OCI-M2 (cell line): ENCODE measurements around the gene HIKESHI.
"Not testable (repeated sequence)": the region's sequence is repeated elsewhere in the genome, so short reads cannot be mapped to it uniquely, and the experiment has no call there.

Source experiments
- DNase-seq: peaks from one replicate; lab custom pipeline; 2025; ENCODE audit not compliant: unreplicated experiment; lab: John Stamatoyannopoulos, UW

Gene HIKESHI

DNA sequence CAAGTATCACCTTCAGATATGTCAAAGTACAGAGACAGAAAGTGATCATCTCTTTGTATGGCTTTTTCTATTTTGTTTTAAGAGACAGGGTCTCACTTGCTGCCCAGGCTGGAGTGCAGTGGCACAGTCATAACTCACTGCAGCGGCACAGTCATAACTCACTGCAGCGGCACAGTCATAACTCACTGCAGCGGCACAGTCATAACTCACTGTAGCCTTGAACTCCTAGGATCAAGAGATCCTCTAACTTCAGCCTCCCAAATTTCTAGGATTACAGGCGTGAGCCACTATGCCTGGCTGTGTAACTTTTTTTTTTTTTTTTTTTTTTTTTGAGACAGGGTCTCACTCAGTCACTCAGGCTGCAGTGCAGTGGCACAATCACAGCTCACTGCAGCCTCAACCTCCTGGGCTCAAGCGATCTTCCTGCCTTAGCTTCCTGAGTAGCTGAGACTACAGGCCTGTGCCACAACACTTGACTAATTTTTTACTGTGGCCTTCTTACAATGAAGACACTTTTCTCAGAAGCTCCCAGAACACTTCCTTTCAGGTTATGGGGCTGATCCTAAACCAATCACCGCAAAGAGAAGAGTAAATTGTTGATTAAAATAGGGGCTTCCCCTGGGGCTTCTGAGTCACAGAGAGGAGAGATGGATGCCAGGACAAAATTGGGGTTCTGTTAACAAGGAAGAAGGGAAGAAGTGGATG, 9.0 kb upstream of the HIKESHI start:
- DNase-seq = no peak

DNA sequence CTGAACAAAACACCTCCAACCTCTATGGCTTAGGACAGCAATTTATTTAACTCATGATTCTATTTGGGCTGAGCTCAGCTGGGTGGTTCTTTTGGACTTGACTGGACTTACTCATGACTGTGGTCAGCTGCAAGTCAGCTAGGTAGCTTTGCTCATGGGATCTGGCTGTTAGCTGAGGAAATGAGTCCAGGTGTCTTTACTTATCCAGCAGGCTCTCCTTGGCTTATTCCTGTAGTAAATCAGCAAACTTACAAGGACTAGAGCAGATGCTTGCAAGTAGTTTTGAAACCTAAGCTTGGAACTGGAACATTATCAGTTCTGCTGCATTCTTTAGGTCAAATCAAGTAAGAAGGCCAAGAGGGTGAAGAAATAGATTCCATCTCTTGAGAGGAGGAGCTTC, 8.0 kb upstream of the HIKESHI start:
- DNase-seq = no peak

DNA sequence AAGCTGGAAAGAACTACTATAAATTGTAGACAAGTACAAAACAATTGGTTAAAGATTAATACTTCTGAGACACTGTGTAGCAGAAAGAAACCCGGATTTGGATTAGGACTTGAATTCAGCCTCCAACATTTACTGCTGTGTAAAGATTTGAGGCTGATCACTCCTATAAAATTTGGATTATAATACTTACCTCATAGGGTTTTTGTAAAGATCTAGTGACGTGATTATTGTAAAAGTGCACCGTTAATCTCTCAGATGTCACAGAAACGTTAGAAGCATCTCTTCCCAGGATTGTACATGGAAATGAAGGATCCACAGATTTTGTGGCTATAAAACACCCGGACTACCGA, 323 bp upstream of the HIKESHI start:
- DNase-seq = no peak

DNA sequence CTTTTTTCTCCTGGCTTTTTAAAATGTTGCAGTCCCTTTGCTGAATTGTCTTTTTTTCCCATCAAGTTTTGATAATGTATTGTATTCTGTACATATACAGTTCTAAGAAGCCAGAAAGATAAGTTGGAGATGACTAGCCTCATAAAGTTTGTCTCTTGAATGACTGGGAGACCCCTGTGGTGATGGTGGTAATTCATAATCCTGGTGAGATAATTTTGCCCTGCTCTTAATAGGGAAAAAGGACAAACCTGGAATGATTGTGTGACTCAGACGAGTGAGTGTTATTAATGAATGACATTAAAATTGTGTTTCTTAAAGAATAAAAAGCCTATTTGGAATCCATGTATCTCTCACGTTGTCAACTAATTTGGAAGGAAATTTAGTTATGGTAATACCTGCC, 1.2 kb downstream of the HIKESHI start:
- DNase-seq = no peak

DNA sequence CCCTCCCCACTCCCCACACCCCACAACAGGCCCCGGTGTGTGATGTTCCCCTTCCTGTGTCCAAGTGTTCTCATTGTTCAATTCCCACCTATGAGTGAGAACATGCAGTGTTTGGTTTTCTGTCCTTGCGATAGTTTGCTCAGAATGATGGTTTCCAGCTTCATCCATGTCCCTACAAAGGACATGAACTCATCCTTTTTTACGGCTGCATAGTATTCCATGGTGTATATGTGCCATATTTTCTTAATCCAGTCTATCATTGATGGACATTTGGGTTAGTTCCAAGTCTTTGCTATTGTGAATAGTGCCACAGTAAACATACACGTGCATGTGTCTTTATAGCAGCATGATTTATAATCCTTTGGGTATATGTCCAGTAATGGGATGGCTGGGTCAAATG, 6.7 kb downstream of the HIKESHI start:
- not testable (repeated sequence) for DNase-seq

DNA sequence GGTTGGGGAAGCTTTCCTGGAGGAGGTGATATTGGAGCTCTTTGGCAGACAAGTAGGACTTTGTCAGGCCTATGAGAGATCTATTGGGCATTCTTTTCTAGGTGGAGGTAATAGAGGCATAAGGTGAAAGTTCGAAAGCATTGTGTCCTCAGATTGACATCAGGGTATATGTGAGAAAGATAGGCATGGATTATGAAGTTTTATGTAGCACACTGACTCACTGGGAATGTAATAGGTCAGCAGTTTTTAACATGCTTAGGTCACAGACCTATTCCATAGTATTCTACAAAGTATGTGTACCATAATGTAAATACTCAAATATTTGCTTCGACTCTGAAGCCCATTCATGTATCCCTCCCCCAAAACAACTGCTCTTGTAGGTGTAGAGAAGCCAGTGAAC, 11.8 kb downstream of the HIKESHI start:
- no peak for DNase-seq

DNA sequence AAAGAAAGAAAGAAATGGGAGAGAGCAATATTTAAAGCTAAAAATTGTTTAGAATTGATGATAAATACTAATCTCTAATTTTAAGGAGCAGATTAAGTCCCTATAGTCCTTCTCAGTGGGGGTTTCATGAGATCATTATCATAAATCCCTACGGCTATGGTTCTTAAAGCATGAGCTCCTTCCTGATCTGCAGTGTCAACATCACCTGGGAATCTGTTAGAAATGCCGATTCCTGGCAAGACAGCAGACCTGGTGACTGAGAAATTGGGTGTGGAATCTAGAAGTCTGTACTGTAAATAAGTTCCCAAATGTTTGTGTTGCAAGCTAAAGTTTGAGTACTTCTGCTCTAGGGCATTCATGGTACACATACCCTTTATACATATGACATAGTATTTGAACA, 12.6 kb downstream of the HIKESHI start:
- DNase-seq = no peak

DNA sequence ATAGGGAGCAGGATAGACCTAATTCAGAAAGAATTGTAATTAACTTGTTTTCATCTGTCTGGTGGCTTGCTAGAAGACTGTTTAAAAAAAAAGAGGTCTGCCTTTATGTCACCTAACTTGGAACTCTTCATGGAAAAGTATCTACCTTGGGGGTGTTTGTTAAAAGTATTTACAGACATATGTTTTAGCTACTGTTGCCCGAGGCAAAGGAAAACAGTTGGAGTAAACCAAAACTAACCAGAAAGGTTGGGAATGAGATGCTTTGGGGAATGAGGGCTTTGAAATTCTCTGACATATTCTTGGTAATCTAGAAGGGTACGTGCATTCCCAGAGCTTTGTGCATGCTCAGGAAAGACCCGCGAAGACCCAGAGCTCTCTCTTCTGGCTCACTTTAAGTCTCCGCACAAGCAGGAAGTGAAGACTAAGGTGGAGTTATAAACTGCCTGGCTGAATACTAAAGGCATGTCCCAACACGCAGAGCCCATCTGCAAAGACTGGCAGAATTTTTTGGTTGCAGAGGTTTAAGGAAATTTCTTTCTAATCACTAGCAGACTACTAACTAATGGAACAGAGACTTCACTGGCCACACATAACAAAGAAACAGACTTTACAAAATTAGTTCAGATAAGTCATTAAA, 33.2 kb downstream of the HIKESHI start:
- DNase-seq = no peak

DNA sequence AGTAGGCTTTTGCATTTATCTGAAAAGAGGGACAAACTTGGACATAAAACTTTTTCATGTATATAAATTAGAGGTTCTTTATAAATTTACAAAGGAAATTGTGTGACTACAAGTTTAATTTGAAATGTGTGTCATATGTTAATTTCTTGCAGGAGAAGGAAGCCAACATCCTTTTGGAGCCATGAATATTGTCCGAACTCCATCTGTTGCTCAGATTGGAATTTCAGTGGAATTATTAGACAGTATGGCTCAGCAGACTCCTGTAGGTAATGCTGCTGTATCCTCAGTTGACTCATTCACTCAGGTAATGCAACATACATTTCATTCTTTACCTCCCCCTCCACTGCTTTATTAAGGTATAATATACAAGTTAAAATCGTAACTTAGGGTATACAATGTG, 35.2 kb downstream of the HIKESHI start:
- DNase-seq = no peak

DNA sequence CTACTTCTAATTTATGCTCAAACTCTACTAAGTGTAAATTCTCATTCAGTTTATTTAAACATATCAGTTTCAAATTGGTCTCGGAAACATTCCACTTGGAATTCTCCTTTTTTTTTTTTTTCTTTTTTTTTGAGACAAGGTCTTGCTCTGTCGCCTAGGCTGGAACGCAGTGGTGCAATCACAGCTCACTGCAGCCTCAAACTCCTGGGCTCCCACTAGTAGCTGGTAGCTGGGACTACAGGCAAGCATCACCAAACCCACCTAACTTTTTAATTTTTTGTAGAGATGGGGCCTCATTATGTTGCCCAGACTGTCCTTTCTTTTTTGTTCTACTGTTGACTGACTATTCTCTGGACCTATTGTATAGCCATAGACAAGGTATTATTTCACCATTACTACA, 39.3 kb downstream of the HIKESHI start:
- no peak for DNase-seq

DNA sequence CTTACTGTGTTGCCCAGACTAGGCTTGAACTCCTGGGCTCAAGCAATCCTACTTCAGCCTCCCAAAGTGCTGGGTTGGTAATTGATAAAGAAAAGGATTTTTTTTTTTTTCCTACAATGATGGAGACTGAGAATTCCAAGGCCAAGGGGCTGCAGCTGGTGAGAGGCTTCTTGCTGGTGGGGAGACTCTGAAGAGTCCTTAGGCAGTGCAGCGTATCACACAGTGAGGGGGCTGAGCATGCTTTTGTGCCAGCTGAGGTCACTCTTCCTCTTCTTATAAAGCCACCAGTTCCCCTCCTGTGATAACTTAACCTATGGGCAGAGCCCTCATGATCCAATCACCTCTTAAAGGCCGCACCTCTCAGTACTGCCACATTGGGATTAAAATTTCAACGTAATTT, 44.5 kb downstream of the HIKESHI start:
- no peak for DNase-seq

DNA sequence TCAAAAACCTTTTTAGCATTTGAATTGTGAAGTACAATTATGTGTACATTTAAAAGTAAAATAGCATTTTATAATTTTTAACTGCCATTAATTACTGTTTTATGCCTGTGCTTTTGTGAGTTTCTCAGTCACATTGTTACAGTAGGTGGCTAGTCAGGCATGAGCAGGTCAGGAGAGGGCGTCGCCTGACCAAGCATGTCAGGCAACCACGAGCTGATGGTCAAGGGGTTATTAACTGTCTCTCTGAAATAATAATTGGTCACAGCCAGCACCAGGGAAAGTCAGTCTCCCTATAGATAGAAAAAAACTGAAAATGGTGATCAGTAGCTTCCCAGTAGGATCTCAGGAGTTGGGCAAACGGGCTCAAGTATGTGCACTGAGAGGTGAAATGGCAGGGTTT, 53.2 kb downstream of the HIKESHI start:
- no peak for DNase-seq

DNA sequence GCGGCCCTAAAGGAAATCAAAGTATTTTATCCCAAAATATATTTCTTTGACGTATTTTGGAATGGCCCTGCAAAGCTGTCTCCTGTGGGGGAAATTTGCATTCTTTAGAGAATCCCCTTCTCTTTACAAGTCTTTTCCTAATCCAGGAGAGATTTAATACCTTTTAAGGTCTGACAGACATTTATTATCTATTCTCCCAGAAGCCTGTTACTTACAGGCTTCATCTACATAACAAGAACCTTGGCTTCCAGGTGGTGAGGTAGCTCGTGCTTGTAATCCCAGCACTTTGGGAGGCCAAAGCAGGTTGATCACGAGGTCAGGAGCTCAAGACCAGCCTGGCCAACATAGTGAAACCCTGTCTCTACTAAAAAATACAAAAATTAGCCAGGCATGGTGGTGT, 55.4 kb downstream of the HIKESHI start:
- not testable (repeated sequence) for DNase-seq

DNA sequence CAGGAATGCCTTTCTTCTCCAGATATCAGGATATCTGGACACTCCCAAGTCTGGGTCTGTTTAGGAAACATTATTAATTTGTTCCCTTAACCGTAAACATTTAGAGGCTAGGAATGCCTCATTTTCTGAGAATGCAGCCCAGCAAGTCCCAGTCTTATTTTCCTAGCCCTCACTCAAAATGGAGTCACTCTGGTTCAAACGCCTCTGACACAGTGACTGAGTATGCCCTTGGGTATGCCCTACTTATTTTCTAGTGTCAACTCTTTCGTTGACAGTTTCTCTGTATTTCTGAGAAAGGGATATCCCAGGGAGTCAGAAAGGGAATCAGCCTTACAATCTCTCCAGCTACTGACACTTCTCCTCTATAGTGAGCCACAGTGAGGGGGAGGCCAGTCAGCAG, 56.7 kb downstream of the HIKESHI start:
- DNase-seq = no peak

DNA sequence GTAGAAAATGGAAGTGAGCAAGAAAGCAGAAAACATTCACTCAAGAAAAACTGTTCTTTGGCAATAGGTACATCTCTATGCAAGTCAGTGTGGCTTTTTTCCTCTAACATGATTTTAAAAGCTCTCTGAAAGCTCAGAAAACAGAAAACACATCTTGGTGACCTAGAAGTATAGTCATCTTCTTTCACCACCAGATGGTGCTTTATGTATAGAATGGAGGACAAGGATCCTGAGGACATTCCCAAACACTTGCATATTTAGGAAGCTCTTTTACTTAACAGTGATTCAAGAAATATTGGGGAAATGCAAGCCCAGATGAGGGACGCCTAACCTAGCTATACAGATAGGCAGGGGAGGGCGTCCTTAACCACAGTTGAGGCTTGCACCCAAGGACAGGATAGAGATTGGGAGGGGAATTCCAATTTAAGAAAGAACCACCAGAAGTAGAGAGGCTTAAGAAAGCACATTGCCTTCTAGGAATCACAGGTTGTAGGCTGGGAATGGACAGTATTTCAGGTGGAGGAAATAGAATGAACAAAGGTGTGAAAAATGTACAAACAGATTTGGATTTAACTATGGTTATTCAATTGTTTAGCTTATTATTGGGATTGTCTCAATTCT, 58.8 kb downstream of the HIKESHI start:
- no peak for DNase-seq

DNA sequence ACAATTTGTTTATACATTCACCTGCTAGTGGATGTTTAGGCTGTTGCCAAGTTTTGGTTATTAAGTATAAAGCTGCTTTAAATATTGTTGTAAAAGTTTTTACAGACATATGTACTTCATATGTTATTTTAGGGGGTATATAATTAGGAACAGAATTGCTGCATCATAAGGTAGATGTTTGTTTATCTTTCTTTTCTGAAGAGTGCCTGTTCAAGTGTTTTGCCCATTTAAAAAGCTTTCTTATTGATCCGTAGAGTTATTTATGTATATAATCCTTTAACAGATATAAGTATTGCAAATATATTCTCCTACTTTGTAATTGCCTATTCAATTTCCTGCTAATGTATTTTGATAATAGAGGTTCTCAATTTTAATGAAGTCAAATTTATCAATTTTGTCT, 61.4 kb downstream of the HIKESHI start:
- DNase-seq = no peak

DNA sequence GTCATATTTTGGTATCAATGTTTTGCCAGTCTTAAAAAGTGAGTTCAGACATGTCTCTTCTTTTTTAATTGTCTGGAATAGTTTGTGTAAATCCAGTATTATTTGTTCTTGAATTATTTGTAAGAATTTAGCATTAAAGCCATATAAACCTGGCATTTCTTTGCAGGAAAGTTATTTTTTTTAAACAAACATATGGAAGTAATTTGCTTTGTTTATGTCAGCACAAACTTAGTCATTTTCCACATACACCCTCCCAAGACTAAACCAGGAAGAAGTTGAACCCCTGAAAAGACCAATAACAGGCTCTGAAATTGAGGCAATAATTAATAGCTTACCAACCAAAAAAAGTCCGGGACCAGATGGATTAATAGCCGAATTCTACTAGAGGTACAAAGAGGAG, 63.5 kb downstream of the HIKESHI start:
- no peak for DNase-seq

DNA sequence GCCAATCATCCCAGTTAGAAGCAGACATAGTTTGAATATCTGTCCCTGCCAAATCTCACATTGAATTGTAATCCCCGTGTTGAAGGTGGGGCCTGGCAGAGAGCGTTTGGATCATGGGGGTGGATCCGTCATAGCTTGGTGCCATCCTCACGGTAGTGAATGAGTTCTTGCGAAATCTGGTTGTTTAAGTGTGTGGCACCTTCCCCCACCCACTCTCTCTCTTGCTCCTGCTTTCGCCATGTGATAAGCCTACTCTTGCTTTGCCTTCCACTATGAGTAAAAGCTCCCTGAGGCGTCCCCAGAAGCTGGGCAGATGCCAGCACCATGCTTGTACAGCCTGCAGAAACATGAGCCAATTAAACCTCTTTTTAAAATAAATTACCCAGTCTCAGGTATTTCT, 67.6 kb downstream of the HIKESHI start:
- no peak for DNase-seq

DNA sequence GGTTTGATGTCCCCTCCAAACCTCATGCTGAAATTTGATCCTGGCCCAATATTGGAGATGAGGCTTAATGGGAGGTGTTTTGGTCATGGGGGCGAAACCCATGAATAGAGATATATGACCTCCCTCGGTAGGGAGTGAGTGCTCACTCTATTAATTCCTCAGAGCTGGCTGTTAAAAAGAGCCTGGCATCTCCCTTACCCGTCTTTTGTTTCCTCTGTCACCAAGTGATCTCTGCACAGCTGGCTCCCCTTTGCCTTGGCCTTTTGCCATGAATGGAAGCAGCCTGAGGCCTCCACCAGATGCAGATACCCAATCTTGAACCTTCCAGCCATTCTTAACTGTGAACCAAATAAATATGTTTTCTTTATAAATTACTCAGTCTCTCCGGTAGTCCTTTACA, 68.1 kb downstream of the HIKESHI start:
- no peak for DNase-seq

DNA sequence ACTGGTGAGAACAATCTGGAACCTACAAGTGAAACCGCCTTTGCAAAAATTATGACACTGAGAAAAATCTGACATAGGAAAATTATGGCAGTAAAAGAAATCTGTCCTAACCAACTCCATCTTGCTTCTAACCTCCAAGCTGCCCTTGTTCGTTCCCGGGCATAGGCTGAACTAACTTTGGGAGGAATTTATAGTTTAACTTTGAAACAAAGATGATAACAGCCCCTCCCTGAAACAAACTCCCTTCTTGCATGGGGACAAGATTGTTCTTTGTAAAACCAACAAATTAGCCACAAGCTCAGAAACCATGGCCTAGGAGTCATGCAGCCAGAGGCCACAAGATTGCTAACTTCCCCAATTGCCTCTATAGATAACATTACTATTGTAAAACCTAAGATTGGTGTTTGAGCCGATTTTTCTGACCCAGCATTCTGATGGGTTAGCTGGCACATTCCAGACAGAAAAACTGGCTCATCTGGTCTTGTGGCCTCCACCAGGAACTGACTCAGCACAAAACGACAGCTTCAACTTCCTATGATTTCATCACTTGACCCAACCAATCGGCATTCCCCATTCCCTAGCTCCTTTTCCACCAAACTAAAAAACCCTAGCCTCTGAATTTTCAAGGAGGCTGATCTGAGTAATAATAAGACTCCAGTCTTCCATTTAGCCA, 69.0 kb downstream of the HIKESHI start:
- no peak for DNase-seq

DNA sequence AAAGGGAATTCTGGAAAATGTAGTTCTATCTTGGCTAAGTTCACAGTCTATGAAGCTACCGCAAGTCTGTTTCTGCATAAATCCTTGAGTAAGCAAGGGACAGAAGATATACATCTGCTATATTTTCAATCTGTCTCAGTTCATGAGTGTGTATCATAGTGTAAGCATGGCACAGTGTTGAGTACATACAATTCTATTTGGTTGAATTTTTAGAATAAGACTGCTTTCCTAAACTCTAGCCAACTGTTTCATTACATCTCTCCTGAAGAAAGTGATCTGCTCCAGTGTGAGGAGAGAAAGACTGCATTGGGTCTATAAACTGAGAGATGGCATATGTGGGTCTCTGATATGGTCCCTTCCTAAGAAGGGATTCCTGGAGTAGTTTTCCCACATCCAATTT, 70.0 kb downstream of the HIKESHI start:
- no peak for DNase-seq

DNA sequence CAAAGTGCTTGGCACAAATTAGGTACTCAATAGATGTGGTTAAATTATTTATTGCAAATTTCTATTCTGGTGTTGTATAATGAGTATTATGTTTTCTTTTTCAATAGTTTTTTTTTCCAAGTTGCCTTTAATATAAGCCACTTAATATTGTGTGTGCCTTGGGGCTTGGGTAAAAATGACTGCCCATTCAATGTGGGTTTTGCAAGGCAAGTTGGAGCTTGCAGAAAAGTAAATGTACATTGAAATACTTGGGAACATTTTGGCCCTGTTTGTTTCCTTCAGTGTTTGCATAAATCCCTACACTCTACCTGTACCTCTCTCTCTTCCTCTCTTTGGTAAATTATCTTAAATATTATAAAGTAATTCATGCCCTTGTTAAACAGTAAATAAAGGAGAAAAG, 70.5 kb downstream of the HIKESHI start:
- no peak for DNase-seq
